ENCODE measurements around the gene CELA1.
"Not testable (repeated sequence)": the region's sequence is repeated elsewhere in the genome, so short reads cannot be mapped to it uniquely, and the experiment has no call there.

The CELA1 gene

GRCh38 chr12:51320695-51321320 is 25.7 kb downstream of the CELA1 start:
- no peak for TF ChIP-seq CTCF (conservative IDR thresholded peaks at IDR 0.05)
- H3K27ac ChIP-seq = no peak overlapping the region

DNA sequence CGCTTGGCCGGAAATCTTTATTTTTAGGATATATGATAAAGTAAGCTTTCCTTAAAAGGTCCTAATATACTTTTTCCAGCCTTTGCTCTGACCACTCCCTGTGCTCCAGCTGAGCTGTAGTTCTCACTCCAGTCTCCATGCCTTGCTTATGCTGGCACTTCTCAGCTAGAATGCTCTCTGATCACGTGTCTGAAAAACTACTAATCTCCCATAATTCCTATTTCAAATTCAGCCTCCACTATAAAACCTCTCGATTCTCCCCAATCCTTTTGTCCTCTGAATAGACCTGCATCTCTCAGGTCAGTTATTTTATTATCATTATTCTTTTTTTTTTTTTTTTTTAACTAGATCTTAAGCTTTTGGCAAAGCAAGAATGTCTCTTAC is 26.2 kb downstream of the CELA1 start:
- TF ChIP-seq CTCF (conservative IDR thresholded peaks at IDR 0.05) = no peak
- H3K27ac ChIP-seq = no peak overlapping the region

DNA sequence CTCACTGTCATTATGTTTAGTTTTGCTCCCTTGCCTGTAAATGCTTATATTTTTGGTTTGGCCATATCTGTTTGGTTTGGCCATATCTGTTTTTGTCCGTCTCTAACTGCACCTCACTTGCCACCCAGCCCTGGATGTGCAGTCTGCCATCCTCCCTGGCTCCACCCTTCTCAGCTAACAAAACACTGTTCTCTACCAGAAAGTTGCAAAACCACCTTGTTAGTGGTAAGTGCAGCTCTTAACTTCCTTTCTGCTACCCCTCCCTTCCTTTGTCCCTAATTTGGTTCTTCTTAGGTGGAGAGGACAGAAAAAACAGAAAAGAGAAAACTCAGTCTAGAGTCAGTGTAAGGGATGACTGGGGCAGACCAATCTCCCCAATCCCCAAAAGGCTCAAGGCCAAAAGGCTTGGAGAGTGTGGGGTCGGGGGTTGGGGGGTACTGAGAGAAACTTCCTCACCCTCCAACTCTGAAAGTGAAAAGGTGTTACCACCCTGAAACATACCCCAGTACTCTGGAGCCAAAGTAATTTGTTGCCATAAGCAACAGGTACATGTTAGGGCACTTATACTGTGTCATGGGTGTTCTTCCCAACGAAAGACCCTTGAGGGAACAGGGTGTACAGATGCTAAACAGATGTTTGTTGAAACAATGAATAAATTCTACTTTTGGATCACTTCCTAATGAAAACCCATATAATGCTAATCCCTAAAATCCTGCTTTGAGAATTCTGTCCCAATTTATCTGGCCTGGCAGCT is 27.5 kb downstream of the CELA1 start:
- TF ChIP-seq CTCF (conservative IDR thresholded peaks at IDR 0.05) = no peak
- H3K27ac ChIP-seq = no peak overlapping the region

GRCh38 chr12:51318057-51318806 is 28.2 kb downstream of the CELA1 start:
- H3K27ac ChIP-seq = not testable (repeated sequence)

DNA sequence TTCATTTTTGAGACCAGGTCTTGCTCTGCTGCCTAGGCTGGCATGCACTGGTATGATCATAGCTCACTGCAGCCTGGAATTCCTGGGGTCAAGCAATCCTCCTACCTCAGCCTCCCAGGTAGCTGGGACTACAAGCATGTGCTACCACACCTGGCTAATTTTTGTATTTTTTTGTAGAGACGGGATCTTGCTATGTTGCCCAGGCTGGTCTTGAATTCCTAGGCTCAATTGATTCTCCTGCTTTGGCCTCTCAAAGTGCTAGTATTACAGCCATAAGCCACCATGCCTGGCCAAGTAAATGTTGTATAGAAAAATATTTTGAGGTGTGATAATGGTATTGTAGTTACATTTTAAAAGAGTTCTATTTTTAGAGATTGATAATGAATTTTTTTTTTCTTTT is 35.1 kb downstream of the CELA1 start:
- TF ChIP-seq CTCF (conservative IDR thresholded peaks at IDR 0.05) = no peak

GRCh38 chr12:51307655-51308593 is 38.6 kb downstream of the CELA1 start:
- TF ChIP-seq CTCF (conservative IDR thresholded peaks at IDR 0.05) = no peak
- H3K27ac ChIP-seq = no peak overlapping the region

More for the DNA sequence above, 35.1 kb downstream of the CELA1 start:
- no peak overlapping the region for H3K27ac ChIP-seq

- TF ChIP-seq CTCF (conservative IDR thresholded peaks at IDR 0.05) = no peak
- H3K27ac ChIP-seq = no peak overlapping the region
Measured at GRCh38 chr12:51306507-51306906, 40.0 kb downstream of the CELA1 start.

DNA sequence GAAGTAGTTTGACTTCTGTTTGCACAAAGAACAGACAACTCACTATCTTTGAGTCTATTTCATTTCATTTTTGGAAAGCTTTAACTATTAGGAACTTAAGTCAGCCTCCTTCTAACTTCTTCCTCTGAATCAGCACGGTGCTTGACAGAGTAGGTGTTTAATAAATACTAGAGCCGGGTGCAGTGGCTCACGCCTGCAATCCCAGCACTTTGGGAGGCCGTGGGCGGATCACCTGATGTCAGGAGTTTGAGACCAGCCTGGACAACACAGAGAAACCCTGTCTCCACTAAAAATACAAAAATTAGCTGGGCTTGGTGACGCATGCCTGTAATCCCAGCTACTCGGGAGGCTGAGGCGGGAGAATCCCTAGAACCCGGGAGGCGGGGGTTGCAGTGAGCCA is 45.7 kb downstream of the CELA1 start:
- not testable (repeated sequence) for H3K27ac ChIP-seq

Data from VCaP (cell line).